ENCODE measurements around the gene SORCS2.

The SORCS2 gene

GRCh38 chr4:7744142-7744804 is 551.9 kb downstream of the SORCS2 start:
- Histone ChIP-seq H3K36me3 (ENCODE audit: control insufficient read depth, insufficient read depth, low read length) (no peaks in the 10 kb centered on the region), H3K9me3 (ENCODE audit: control insufficient read depth, insufficient read depth, low read depth, low read length) (no peaks in the 10 kb centered on the region), H3K9ac (ENCODE audit: low read length) (no peak overlapping the region), H3K4me1 (ENCODE audit: control insufficient read depth, insufficient read depth, low read length) (no peaks in the 10 kb centered on the region), H3K27ac (ENCODE audit: low read depth, low read length) (no peak overlapping the region), H3K27me3 (ENCODE audit: control insufficient read depth, insufficient read depth, low read length) (no peaks in the 10 kb centered on the region), H3K4me3 (ENCODE audit: low read depth, low read length) (no peak overlapping the region)

GRCh38 chr4:7745301-7745885 is 553.1 kb downstream of the SORCS2 start:
- Histone ChIP-seq H3K27ac (ENCODE audit: low read depth, low read length) (no peak overlapping the region), H3K9me3 (ENCODE audit: control insufficient read depth, insufficient read depth, low read depth, low read length) (no peaks in the 10 kb centered on the region), H3K4me1 (ENCODE audit: control insufficient read depth, insufficient read depth, low read length) (no peaks in the 10 kb centered on the region), H3K9ac (ENCODE audit: low read length) (no peak overlapping the region), H3K36me3 (ENCODE audit: control insufficient read depth, insufficient read depth, low read length) (no peaks in the 10 kb centered on the region), H3K27me3 (ENCODE audit: control insufficient read depth, insufficient read depth, low read length) (no peaks in the 10 kb centered on the region), H3K4me3 (ENCODE audit: low read depth, low read length) (no peak overlapping the region)

- no peaks in the 10 kb centered on the region for H3K36me3 ChIP-seq (ENCODE audit: control insufficient read depth, insufficient read depth, low read length)
- no peaks in the 10 kb centered on the region for H3K27me3 ChIP-seq (ENCODE audit: control insufficient read depth, insufficient read depth, low read length)
- no peak overlapping the region for H3K27ac ChIP-seq (ENCODE audit: low read depth, low read length)
- H3K9ac ChIP-seq (ENCODE audit: low read length): no peak overlapping the region
- H3K4me1 ChIP-seq (ENCODE audit: control insufficient read depth, insufficient read depth, low read length): no peaks in the 10 kb centered on the region
- H3K4me3 ChIP-seq (ENCODE audit: low read depth, low read length): no peak overlapping the region
- no peaks in the 10 kb centered on the region for H3K9me3 ChIP-seq (ENCODE audit: control insufficient read depth, insufficient read depth, low read depth, low read length)
Observed at GRCh38 chr4:7746351-7747061, 554.2 kb downstream of the SORCS2 start.

GRCh38 chr4:7747062-7747385 is 554.7 kb downstream of the SORCS2 start:
- H3K4me3 ChIP-seq (ENCODE audit: low read depth, low read length): no peak overlapping the region
- H3K27me3 ChIP-seq (ENCODE audit: control insufficient read depth, insufficient read depth, low read length): no peaks in the 10 kb centered on the region
- H3K4me1 ChIP-seq (ENCODE audit: control insufficient read depth, insufficient read depth, low read length): no peaks in the 10 kb centered on the region
- H3K9ac ChIP-seq (ENCODE audit: low read length): no peak overlapping the region
- no peaks in the 10 kb centered on the region for H3K36me3 ChIP-seq (ENCODE audit: control insufficient read depth, insufficient read depth, low read length)
- H3K9me3 ChIP-seq (ENCODE audit: control insufficient read depth, insufficient read depth, low read depth, low read length): no peaks in the 10 kb centered on the region; the same call in 1 of the 2 replicates
- no peak overlapping the region for H3K27ac ChIP-seq (ENCODE audit: low read depth, low read length)

- Histone ChIP-seq H3K36me3 (ENCODE audit: control insufficient read depth, insufficient read depth, low read length) (no peaks in the 10 kb centered on the region), H3K27me3 (ENCODE audit: control insufficient read depth, insufficient read depth, low read length) (no peaks in the 10 kb centered on the region), H3K4me3 (ENCODE audit: low read depth, low read length) (no peak overlapping the region), H3K27ac (ENCODE audit: low read depth, low read length) (no peak overlapping the region), H3K4me1 (ENCODE audit: control insufficient read depth, insufficient read depth, low read length) (no peaks in the 10 kb centered on the region), H3K9me3 (ENCODE audit: control insufficient read depth, insufficient read depth, low read depth, low read length) (no peaks in the 10 kb centered on the region; the same call in 1 of the 2 replicates), H3K9ac (ENCODE audit: low read length) (no peak overlapping the region)
Observed at GRCh38 chr4:7747566-7747965, 555.2 kb downstream of the SORCS2 start.

GRCh38 chr4:7750523-7750922 is 558.2 kb downstream of the SORCS2 start:
- Histone ChIP-seq H3K27ac (ENCODE audit: low read depth, low read length) (no peak overlapping the region), H3K4me1 (ENCODE audit: control insufficient read depth, insufficient read depth, low read length) (no peaks in the 10 kb centered on the region), H3K9ac (ENCODE audit: low read length) (no peak overlapping the region), H3K36me3 (ENCODE audit: control insufficient read depth, insufficient read depth, low read length) (no peaks in the 10 kb centered on the region), H3K9me3 (ENCODE audit: control insufficient read depth, insufficient read depth, low read depth, low read length) (no peaks in the 10 kb centered on the region; the same call in 1 of the 2 replicates), H3K27me3 (ENCODE audit: control insufficient read depth, insufficient read depth, low read length) (no peaks in the 10 kb centered on the region), H3K4me3 (ENCODE audit: low read depth, low read length) (no peak overlapping the region)

- H3K9ac ChIP-seq (ENCODE audit: low read length): no peak overlapping the region
- no peaks in the 10 kb centered on the region; the same call in 1 of the 2 replicates for H3K9me3 ChIP-seq (ENCODE audit: control insufficient read depth, insufficient read depth, low read depth, low read length)
- H3K4me3 ChIP-seq (ENCODE audit: low read depth, low read length): no peak overlapping the region
- no peaks in the 10 kb centered on the region for H3K4me1 ChIP-seq (ENCODE audit: control insufficient read depth, insufficient read depth, low read length)
- no peaks in the 10 kb centered on the region for H3K36me3 ChIP-seq (ENCODE audit: control insufficient read depth, insufficient read depth, low read length)
- no peak overlapping the region for H3K27ac ChIP-seq (ENCODE audit: low read depth, low read length)
- no peaks in the 10 kb centered on the region for H3K27me3 ChIP-seq (ENCODE audit: control insufficient read depth, insufficient read depth, low read length)
Observed at GRCh38 chr4:7750972-7751371, 558.6 kb downstream of the SORCS2 start.

GRCh38 chr4:7752649-7753048 is 560.3 kb downstream of the SORCS2 start:
- Histone ChIP-seq H3K4me1 (ENCODE audit: control insufficient read depth, insufficient read depth, low read length) (peaks cover under 1% of the 10 kb centered on the region; the same call in 1 of the 2 replicates), H3K9me3 (ENCODE audit: control insufficient read depth, insufficient read depth, low read depth, low read length) (no peaks in the 10 kb centered on the region; the same call in 1 of the 2 replicates), H3K4me3 (ENCODE audit: low read depth, low read length) (no peak overlapping the region), H3K9ac (ENCODE audit: low read length) (no peak overlapping the region), H3K27ac (ENCODE audit: low read depth, low read length) (no peak overlapping the region), H3K27me3 (ENCODE audit: control insufficient read depth, insufficient read depth, low read length) (no peaks in the 10 kb centered on the region), H3K36me3 (ENCODE audit: control insufficient read depth, insufficient read depth, low read length) (no peaks in the 10 kb centered on the region)

GRCh38 chr4:7753271-7753670 is 560.9 kb downstream of the SORCS2 start:
- Histone ChIP-seq H3K9me3 (ENCODE audit: control insufficient read depth, insufficient read depth, low read depth, low read length) (no peaks in the 10 kb centered on the region; the same call in 1 of the 2 replicates), H3K36me3 (ENCODE audit: control insufficient read depth, insufficient read depth, low read length) (no peaks in the 10 kb centered on the region), H3K27ac (ENCODE audit: low read depth, low read length) (no peak overlapping the region), H3K4me1 (ENCODE audit: control insufficient read depth, insufficient read depth, low read length) (peaks cover 3% of the 10 kb centered on the region; the same call in 1 of the 2 replicates), H3K27me3 (ENCODE audit: control insufficient read depth, insufficient read depth, low read length) (no peaks in the 10 kb centered on the region), H3K9ac (ENCODE audit: low read length) (no peak overlapping the region), H3K4me3 (ENCODE audit: low read depth, low read length) (no peak overlapping the region)

GRCh38 chr4:7753931-7754465 is 561.7 kb downstream of the SORCS2 start:
- peaks cover 3% of the 10 kb centered on the region; the same call in 1 of the 2 replicates for H3K4me1 ChIP-seq (ENCODE audit: control insufficient read depth, insufficient read depth, low read length)
- no peaks in the 10 kb centered on the region; the same call in 1 of the 2 replicates for H3K9me3 ChIP-seq (ENCODE audit: control insufficient read depth, insufficient read depth, low read depth, low read length)
- no peak overlapping the region for H3K4me3 ChIP-seq (ENCODE audit: low read depth, low read length)
- H3K27me3 ChIP-seq (ENCODE audit: control insufficient read depth, insufficient read depth, low read length): no peaks in the 10 kb centered on the region
- no peaks in the 10 kb centered on the region for H3K36me3 ChIP-seq (ENCODE audit: control insufficient read depth, insufficient read depth, low read length)
- H3K9ac ChIP-seq (ENCODE audit: low read length): no peak overlapping the region
- H3K27ac ChIP-seq (ENCODE audit: low read depth, low read length): no peak overlapping the region
